HL-60 (cell line): ENCODE data around the gene HHAT.

Source experiments
- DNase-seq, 2 experiments: peaks; one replicate each; pipeline ENCODE4 v3.0.0-alpha.2; 2010 to 2020; ENCODE audit warnings: low read depth in 1 of 2, low spot score in 1 of 2
- H3K27ac ChIP-seq: fragments of 250-450 bp; sonication (Bioruptor Pico); replicated peaks from 2 replicates; pipeline ENCODE4 v1.5.1; 2020; ENCODE audit warnings: mild to moderate bottlenecking, moderate library complexity
- H3K27me3 ChIP-seq: fragments of 250-450 bp; sonication (Bioruptor Pico); 2 replicates; pipeline ENCODE4 v1.5.1; 2021; ENCODE audit warnings: mild to moderate bottlenecking, moderate library complexity; ENCODE audit not compliant: insufficient read depth, poor library complexity, severe bottlenecking
- H3K4me3 ChIP-seq: replicated peaks from 2 replicates; pipeline ENCODE4 v1.5.1; 2011; ENCODE audit warnings: mild to moderate bottlenecking, control low read depth, low read length; ENCODE audit not compliant: insufficient read depth
- CTCF ChIP-seq: IDR thresholded peaks from one replicate; pipeline ENCODE4 v1.5.1; 2011; ENCODE audit warnings: low read length, control low read depth, inconsistent platforms; ENCODE audit not compliant: insufficient read depth
- GABPA ChIP-seq: IDR thresholded peaks from 2 replicates; pipeline ENCODE4 v1.6.1; 2012; ENCODE audit warnings: low read depth
- POLR2AphosphoS5 ChIP-seq: IDR thresholded peaks from 2 replicates; pipeline ENCODE4 v1.6.1; 2012; ENCODE audit warnings: low read depth
- REST ChIP-seq: IDR thresholded peaks from 2 replicates; pipeline ENCODE4 v1.6.1; 2012; ENCODE audit warnings: low read depth; ENCODE audit not compliant: insufficient replicate concordance
- SPI1 ChIP-seq: IDR thresholded peaks from 2 replicates; pipeline ENCODE4 v1.6.1; 2012; ENCODE audit warnings: low read depth, mild to moderate bottlenecking, borderline replicate concordance
- long read RNA-seq: library from polyadenylated mRNA; unstranded; transcript quantifications from one replicate; pipeline ENCODE4 v2.0.0, GENCODE V29; 2020

HHAT gene
- long read RNA-seq, partial matches to known transcripts: 0 of 4 reads
- long read RNA-seq, other reads (novel, unspliced or antisense): 4 of 4 reads

DNA sequence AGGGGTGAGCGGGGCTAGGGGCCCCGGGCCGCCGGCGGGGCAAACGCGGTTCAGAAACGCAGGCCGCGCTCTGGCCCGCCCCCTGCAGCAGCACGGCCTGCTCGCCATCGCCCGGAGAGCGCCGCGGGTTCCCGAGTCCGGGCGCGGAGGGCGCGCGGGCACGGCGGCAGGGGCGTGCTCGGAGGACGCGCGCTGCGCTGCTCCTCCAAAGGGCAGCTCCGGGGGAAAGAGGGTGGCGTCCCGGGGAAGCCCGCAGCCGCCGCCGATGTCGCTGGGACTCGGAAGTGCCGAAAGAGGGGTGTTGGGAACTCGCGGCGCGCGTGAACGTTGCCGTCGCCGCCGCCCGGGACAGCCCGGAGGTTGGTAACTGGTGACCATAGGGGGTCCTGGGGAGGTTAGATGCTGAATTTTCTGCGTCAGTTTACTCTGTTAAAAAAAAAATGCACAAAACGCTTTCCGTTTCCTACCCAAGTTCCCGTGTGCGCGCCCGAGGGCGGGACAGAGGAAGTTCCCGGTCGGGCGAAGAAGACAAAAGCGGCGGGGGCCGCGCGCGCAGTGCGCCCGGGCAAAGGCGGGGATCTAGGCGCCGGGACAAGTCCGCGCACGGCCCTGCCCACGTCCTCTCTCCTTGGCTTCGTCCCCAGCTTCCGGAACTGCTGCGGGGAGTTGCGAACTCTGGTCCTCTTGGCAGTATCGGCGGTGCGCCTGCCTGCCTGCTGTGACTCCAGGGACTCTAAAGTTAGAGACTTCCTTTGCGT, at the start of gene HHAT:
Gene HHAT (plus strand): TSS at position 157 of the 758 bp plus-strand sequence. CDS start 20,074 bp downstream, outside the sequence.
- peaks cover 3% of the 10 kb centered on the region for H3K27me3 ChIP-seq
- DNase-seq: peak; percentile 48 to 73
- peak within 1 kb of the TSS; percentile 75 for H3K27ac ChIP-seq
- TF ChIP-seq GABPA (peak; percentile 51), CTCF (no peak), SPI1 (peak; percentile 57)
- peak within 1 kb of the TSS; percentile 76 for H3K4me3 ChIP-seq

- no peaks in the 10 kb centered on the region for H3K27me3 ChIP-seq
Measured at GRCh38 chr1:210280221-210280620, 48.5 kb upstream of the HHAT start.

DNA sequence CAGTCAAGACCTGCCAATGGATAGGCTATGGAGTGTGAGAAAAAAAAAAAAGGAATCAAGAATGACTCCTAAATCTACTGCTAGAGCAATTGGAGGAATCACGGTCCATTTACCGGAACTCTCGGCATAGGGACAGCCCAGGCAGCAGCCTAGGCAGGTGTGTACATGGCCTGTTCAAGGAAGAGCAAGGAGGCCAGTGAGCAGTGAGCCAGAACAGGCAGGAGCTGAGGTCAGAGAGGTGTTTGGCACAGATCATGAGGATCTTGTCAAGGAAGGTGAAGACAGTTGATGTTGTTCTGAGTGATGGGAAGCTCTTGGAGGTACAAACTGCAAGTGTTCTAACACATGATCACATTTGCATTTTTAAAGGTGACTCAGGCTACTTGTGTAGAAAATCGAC, 40.6 kb upstream of the HHAT start:
- Histone ChIP-seq H3K4me3 (no peak overlapping the region), H3K27ac (no peak overlapping the region), H3K27me3 (peaks cover 26% of the 10 kb centered on the region)
- DNase-seq: no peak
- TF ChIP-seq SPI1: no peak

More at GRCh38 chr1:210280221-210280620, 48.5 kb upstream of the HHAT start:
- no peak overlapping the region for H3K4me3 ChIP-seq
- no peak for DNase-seq
- H3K27ac ChIP-seq: no peak overlapping the region
- TF ChIP-seq SPI1 (no peak), POLR2AphosphoS5 (no peak), REST (no peak)

DNA sequence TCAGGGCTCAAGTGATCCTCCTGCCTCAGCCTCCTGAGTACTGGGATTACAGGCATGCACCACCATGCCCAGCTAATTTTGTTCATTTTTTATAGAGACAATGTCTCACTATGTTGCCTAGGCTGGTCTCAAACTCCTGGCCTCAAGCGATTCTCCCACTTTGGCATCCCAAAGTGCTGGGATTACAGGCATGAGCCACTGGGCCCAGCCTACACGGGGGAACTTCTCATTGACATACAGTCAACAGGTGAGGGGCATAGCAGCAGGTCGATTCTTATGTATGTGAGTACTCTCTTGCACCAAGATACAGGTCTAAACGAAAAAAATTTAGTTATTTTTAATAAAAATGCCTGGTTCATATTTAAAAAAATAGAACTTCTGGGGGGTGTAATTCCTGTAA, 39.5 kb upstream of the HHAT start:
- no peak overlapping the region for H3K4me3 ChIP-seq
- H3K27ac ChIP-seq: no peak overlapping the region
- DNase-seq: no peak
- peaks cover 26% of the 10 kb centered on the region for H3K27me3 ChIP-seq
- TF ChIP-seq CTCF (no peak), REST (no peak), POLR2AphosphoS5 (no peak), GABPA (no peak), SPI1 (no peak)
